Measurements from ENCODE around the gene EIF2AK3.

The EIF2AK3 gene

DNA sequence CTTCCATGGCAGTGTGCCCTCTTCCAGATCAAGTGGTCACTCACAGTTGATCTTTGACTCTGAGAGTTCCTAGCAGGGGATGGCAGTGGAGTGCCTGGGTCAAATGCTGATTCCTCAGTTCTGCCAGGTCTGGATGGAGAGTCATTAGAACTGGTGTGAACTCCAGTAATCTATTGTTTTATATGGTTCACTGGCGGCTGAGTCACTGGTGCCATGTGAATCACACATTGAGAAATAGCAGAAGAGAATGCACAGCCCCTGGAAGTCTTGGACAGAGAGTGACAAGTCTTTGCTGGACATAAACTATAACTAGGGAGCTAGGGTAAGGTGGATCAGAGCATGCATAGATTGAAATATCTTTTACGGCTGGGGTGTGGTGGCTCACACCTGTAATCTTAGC lies 86.9 kb downstream of the EIF2AK3 start:
- TF ChIP-seq, protein P1, sequence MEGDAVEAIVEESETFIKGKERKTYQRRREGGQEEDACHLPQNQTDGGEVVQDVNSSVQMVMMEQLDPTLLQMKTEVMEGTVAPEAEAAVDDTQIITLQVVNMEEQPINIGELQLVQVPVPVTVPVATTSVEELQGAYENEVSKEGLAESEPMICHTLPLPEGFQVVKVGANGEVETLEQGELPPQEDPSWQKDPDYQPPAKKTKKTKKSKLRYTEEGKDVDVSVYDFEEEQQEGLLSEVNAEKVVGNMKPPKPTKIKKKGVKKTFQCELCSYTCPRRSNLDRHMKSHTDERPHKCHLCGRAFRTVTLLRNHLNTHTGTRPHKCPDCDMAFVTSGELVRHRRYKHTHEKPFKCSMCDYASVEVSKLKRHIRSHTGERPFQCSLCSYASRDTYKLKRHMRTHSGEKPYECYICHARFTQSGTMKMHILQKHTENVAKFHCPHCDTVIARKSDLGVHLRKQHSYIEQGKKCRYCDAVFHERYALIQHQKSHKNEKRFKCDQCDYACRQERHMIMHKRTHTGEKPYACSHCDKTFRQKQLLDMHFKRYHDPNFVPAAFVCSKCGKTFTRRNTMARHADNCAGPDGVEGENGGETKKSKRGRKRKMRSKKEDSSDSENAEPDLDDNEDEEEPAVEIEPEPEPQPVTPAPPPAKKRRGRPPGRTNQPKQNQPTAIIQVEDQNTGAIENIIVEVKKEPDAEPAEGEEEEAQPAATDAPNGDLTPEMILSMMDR (IDR thresholded peaks at IDR 0.05) = no peak
- no peak for TF ChIP-seq ZFX (IDR thresholded peaks at IDR 0.05; ENCODE audit: borderline replicate concordance)
- H3K27ac ChIP-seq = no peak overlapping the region

DNA sequence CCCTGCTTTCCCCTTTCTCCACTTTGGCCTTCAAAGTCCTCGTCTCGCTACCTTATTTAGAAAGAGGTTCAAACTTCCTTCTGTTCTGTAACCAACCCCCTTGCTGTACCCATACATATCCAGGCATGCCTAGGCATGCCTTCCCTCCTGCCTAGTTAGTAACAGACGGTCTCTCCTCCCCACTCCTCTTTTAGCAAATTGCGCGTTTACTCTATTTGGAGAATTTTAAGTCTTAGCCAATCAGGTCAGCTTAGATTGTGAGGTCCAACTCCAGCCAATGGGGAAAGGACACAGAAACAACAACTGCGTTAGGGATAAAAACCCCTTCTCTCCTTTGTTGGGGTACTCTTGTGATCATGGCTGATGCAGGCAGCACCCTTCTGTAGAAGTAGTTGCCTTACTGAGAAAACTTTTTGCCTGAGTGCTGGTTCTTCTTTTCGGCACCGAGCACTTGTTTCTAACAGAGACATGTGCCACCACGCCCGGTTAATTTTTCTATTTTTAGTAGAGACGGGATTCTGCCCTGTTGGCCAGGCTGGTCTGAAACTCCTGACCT lies 88.8 kb downstream of the EIF2AK3 start:
- TF ChIP-seq, protein P1 (IDR thresholded peaks at IDR 0.05) = no peak
- TF ChIP-seq ZFX (IDR thresholded peaks at IDR 0.05; ENCODE audit: borderline replicate concordance) = no peak
- no peak overlapping the region for H3K27ac ChIP-seq

DNA sequence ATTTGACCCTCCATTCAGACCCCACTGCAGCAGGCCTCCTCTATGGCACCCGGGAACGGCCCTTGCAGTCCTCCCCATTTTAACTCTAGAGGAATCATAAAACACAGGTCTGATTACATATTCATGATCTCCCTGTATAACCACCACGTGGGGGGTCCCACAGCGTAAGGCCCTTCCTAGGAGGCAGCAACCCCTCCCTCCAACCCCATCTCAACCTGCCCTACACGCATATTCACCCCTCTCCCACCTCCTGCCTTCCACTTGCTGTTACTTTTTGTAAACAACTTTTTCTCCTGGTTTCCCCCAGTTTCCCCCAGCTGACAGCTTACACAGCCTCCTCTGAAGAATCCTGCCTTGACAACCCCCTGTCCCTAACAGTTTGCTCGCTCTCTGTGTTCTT lies 89.6 kb downstream of the EIF2AK3 start:
- no peak for TF ChIP-seq ZFX (IDR thresholded peaks at IDR 0.05; ENCODE audit: borderline replicate concordance)
- TF ChIP-seq, protein P1 (IDR thresholded peaks at IDR 0.05) = no peak
- H3K27ac ChIP-seq = no peak overlapping the region

DNA sequence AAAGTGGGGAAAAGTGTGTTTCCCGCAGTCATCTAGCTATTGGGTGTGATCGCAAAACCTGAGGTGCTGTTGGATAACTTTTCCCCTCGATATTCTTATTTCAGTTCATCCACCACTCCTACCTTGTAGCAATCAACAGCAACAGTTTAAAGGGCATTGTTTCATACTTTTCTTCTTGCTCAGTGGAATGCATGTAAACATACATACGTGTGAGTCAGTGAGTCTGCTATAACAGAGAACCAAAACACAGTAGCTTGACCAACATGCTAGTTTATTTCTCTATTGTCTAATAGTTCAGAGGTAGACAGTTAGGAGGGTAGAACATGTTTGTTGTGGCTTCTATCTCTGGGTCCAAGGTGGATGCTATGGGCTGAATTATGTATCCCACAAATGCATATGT lies 97.2 kb downstream of the EIF2AK3 start:
- no peak overlapping the region for H3K27ac ChIP-seq
- TF ChIP-seq ZFX (IDR thresholded peaks at IDR 0.05; ENCODE audit: borderline replicate concordance) = no peak
- TF ChIP-seq, protein P1 (IDR thresholded peaks at IDR 0.05) = no peak

DNA sequence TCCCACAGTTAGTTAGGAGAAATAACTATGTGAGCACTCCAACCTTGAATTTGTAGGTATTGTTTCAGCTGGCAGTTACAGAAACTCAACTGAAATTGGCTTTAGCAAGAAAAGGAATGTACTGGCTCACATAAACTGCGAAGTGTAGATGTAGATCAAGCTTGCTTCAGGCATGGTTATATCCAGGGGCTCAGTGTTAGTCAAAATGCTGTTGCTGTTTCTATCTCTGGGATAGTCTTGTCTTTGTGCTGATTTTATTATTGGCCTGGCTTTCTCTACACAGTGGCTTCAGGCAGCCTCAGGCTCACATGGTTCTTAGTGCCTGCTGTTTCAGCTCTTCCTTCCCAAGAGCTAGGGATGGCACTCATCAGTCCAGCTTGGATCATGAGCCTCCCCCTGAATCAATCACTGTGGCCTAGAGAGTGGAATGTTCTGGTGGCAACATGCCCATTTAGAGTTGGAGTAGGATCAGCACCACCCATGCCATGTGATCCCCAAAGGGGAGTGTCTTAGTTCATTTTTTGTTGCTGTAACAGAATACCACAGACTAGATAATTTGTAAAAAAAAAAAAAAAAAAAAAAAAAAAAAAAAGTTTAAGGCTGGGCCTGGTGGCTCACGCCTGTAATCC lies 105.7 kb downstream of the EIF2AK3 start:
- TF ChIP-seq ZFX (IDR thresholded peaks at IDR 0.05; ENCODE audit: borderline replicate concordance) = no peak
- TF ChIP-seq, protein P1 (IDR thresholded peaks at IDR 0.05) = no peak
- no peak overlapping the region for H3K27ac ChIP-seq

DNA sequence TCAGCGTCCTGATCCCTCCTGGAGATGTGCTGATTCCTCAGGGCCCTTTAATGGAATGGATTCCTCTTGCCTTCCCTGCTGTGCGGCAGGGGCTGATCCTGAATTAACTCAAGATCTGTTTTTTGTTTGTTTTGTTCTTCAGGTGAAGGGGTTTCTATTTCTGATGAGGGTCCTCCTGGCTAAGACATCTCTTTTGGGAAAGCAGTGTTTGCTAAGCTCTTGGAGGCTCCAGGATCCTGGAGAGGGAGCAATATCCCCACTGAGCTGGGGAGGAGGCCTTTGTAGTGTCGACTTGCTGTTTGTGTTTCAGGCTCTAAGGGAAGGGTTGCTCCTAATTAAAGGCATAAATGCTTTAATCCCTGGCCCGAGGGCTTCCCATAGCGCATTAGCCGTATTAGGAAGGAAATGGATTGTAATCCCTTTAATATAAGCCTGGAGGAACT lies 109.5 kb downstream of the EIF2AK3 start:
- TF ChIP-seq, protein P1 (IDR thresholded peaks at IDR 0.05) = no peak
- no peak for TF ChIP-seq ZFX (IDR thresholded peaks at IDR 0.05; ENCODE audit: borderline replicate concordance)
- no peak overlapping the region for H3K27ac ChIP-seq
